DND-41 (cell line): Measurements from ENCODE around the gene SHISA2.

Source experiments
- ATAC-seq: fragments of 200-7000 bp; cut with Tn5 transposase; 3 replicates; pipeline ENCODE4 v1.9.1; 2021; ENCODE audit warnings: low read depth; ENCODE audit not compliant: insufficient read depth
- DNase-seq: peaks from one replicate; pipeline ENCODE4 v3.0.0-alpha.2; 2020
- H2AFZ ChIP-seq: 2 replicates; pipeline ENCODE4 v1.6.0; 2012; ENCODE audit warnings: low read depth, low read length
- H3K27ac ChIP-seq: 2 replicates; pipeline ENCODE4 v1.5.1; 2012; ENCODE audit warnings: low read length, inconsistent platforms
- H3K27me3 ChIP-seq: fragments of 200-600 bp; sonication (generic); 2 replicates; pipeline ENCODE4 v1.6.0; 2012; ENCODE audit warnings: low read length, mild to moderate bottlenecking, inconsistent platforms; ENCODE audit not compliant: insufficient read depth, poor library complexity
- H3K36me3 ChIP-seq: 2 replicates; pipeline ENCODE4 v1.5.1; 2012; ENCODE audit warnings: low read length, inconsistent platforms; ENCODE audit not compliant: insufficient read depth
- H3K4me1 ChIP-seq: 2 replicates; pipeline ENCODE4 v1.5.1; 2012; ENCODE audit warnings: mild to moderate bottlenecking, low read length; ENCODE audit not compliant: insufficient read depth
- H3K4me2 ChIP-seq: 2 replicates; pipeline ENCODE4 v1.6.0; 2012; ENCODE audit warnings: mild to moderate bottlenecking, moderate library complexity, low read length, inconsistent platforms; ENCODE audit not compliant: insufficient read depth
- H3K4me3 ChIP-seq, 2 experiments: fragments of 200-600 bp in 1 of 2; shearing (Covaris generic) in 1 of 2; 2 replicates each; pipeline ENCODE4 v1.5.1; 2012 to 2016; ENCODE audit warnings: inconsistent platforms in 2 of 2, low read length in 2 of 2, mild to moderate bottlenecking in 2 of 2, low read depth in 1 of 2, moderate library complexity in 1 of 2
- H3K79me2 ChIP-seq: 2 replicates; pipeline ENCODE4 v1.6.0; 2012; ENCODE audit warnings: low read length, inconsistent platforms; ENCODE audit not compliant: insufficient read depth
- H3K9ac ChIP-seq: 2 replicates; pipeline ENCODE4 v1.6.0; 2012; ENCODE audit warnings: low read depth, mild to moderate bottlenecking, inconsistent platforms, low read length, moderate library complexity
- H3K9me3 ChIP-seq: 2 replicates; pipeline ENCODE4 v1.5.1; 2012; ENCODE audit warnings: low read length, moderate library complexity, mild to moderate bottlenecking, inconsistent platforms; ENCODE audit not compliant: insufficient read depth, severe bottlenecking
- H4K20me1 ChIP-seq: 2 replicates; pipeline ENCODE4 v1.6.0; 2012; ENCODE audit warnings: low read length; ENCODE audit not compliant: insufficient read depth
- EZH2 ChIP-seq: IDR thresholded peaks from 3 replicates; pipeline ENCODE4 v1.6.1; 2012; ENCODE audit warnings: borderline replicate concordance, low read depth, mild to moderate bottlenecking, moderate library complexity, low read length, inconsistent platforms; ENCODE audit not compliant: severe bottlenecking
- TF ChIP-seq, protein P1 (sequence below): IDR thresholded peaks from 2 replicates; pipeline ENCODE4 v1.5.1; 2012; ENCODE audit warnings: borderline replicate concordance, low read length, moderate library complexity, mild to moderate bottlenecking; ENCODE audit not compliant: poor library complexity, severe bottlenecking; ENCODE audit errors: extremely low read depth

SHISA2 gene

DNA sequence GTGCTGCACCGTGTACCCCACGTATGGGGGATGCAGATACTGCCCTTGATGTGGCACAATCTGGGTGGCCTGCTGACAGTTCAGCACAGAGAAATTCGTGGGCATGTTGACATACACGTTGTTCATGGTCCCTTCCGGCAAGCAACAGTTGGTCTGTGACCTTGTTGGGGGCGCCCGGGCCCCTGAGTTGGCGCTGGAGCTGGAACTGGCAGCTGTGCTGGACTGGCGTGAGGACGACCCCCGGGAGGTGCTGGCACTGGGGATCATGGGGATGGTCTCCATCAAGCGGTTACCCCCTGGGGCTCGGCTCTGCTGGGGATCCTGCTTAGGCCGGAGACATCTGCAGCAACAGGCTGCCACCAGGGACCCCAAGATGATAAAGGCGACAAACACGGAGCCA lies 5.2 kb downstream of the SHISA2 start:
- H3K4me3 ChIP-seq = 0 out of 4 replicates have a peak overlapping the region, but pooled peaks of 1 of the 2 experiments have one; percentile 4
- H3K27me3 ChIP-seq = no peaks in the 10 kb centered on the region
- no peak for DNase-seq
- no peaks in the 10 kb centered on the region for H3K9me3 ChIP-seq
- H3K79me2 ChIP-seq = peaks cover 54% of the 10 kb centered on the region
- no peak for ATAC-seq
- no peak overlapping the region for H3K9ac ChIP-seq
- H4K20me1 ChIP-seq = 0 out of 2 replicates have a peak, but pooled peaks cover 11% of the 10 kb centered on the region
- H3K4me2 ChIP-seq = peak overlapping the region; percentile 90
- H3K4me1 ChIP-seq = peaks cover 76% of the 10 kb centered on the region
- peak overlapping the region; percentile 20; the same call in 1 of the 2 replicates for H3K27ac ChIP-seq
- TF ChIP-seq, protein P1, sequence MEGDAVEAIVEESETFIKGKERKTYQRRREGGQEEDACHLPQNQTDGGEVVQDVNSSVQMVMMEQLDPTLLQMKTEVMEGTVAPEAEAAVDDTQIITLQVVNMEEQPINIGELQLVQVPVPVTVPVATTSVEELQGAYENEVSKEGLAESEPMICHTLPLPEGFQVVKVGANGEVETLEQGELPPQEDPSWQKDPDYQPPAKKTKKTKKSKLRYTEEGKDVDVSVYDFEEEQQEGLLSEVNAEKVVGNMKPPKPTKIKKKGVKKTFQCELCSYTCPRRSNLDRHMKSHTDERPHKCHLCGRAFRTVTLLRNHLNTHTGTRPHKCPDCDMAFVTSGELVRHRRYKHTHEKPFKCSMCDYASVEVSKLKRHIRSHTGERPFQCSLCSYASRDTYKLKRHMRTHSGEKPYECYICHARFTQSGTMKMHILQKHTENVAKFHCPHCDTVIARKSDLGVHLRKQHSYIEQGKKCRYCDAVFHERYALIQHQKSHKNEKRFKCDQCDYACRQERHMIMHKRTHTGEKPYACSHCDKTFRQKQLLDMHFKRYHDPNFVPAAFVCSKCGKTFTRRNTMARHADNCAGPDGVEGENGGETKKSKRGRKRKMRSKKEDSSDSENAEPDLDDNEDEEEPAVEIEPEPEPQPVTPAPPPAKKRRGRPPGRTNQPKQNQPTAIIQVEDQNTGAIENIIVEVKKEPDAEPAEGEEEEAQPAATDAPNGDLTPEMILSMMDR = no peak
- TF ChIP-seq EZH2 = no peak
- no peak overlapping the region for H2AFZ ChIP-seq
- H3K36me3 ChIP-seq = peaks cover 31% of the 10 kb centered on the region

DNA sequence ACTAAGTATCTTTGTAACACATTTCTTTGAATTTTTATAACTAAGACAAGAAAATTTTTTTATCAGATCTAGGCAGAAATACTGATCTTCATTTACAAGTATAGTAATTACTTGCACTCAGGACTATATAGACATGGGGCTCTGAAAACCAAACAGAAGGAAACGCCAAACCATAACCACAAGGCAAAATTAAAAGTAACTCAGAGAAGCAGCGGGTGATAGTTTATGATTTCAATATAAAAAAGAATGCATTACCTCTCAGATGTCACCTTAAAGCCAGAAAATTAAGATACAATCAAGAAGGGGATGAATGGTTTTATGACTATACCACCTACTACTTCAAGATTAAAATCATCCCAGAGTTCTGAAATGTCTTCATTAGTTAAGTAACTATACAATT lies 6.7 kb downstream of the SHISA2 start:
- TF ChIP-seq, protein P1 = no peak
- Histone ChIP-seq H4K20me1 (0 out of 2 replicates have a peak, but pooled peaks cover 2% of the 10 kb centered on the region), H3K4me3 (no peak overlapping the region), H3K79me2 (peaks cover 39% of the 10 kb centered on the region), H3K27me3 (no peaks in the 10 kb centered on the region), H2AFZ (no peak overlapping the region), H3K9ac (peak overlapping the region; percentile 3; the same call in 1 of the 2 replicates), H3K4me1 (peaks cover 61% of the 10 kb centered on the region), H3K36me3 (peaks cover 31% of the 10 kb centered on the region), H3K9me3 (no peaks in the 10 kb centered on the region), H3K27ac (peak overlapping the region; percentile 69), H3K4me2 (peak overlapping the region; percentile 27; the same call in 1 of the 2 replicates)
- peak; percentile 77 for ATAC-seq
- DNase-seq = no peak

DNA sequence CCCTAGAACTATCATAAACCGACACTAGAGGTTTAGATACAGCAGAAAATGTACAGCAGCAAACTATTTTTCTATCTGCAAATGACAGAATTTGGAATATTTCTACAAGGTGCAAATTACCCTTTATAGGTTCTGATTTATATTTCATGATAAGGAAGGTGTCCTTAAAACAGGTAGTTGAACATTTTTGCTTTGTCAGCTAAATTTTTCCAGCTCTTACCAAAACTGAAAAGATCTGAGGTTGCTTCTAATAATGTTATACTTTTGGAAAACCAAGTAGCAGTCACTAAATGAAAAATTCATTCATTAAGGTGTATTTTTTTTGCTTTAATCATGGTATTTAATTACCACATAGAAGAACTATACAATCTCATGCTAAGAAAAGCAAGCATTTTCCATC lies 9.0 kb downstream of the SHISA2 start:
- Histone ChIP-seq H3K79me2 (peaks cover 17% of the 10 kb centered on the region), H3K36me3 (peaks cover 28% of the 10 kb centered on the region), H3K27ac (no peak overlapping the region), H3K27me3 (no peaks in the 10 kb centered on the region), H3K4me2 (no peak overlapping the region), H3K9me3 (no peaks in the 10 kb centered on the region), H3K9ac (no peak overlapping the region), H3K4me3 (no peak overlapping the region), H3K4me1 (peaks cover 38% of the 10 kb centered on the region), H2AFZ (no peak overlapping the region), H4K20me1 (0 out of 2 replicates have a peak, but pooled peaks cover 2% of the 10 kb centered on the region)
- no peak for ATAC-seq
- TF ChIP-seq, protein P1 = no peak
- no peak for TF ChIP-seq EZH2
- DNase-seq = no peak
